HG03175 (cell line): ENCODE measurements around the gene ARMC7.
"Not testable (repeated sequence)": the region's sequence is repeated elsewhere in the genome, so short reads cannot be mapped to it uniquely, and the experiment has no call there.

Experiments used
- ATAC-seq: cut with Tn5 transposase; IDR thresholded peaks from one replicate; pipeline ENCODE4 v1.9.1; 2021; ENCODE audit warnings: mild to moderate bottlenecking, moderate library complexity; ENCODE audit not compliant: unreplicated experiment

The ARMC7 gene

DNA sequence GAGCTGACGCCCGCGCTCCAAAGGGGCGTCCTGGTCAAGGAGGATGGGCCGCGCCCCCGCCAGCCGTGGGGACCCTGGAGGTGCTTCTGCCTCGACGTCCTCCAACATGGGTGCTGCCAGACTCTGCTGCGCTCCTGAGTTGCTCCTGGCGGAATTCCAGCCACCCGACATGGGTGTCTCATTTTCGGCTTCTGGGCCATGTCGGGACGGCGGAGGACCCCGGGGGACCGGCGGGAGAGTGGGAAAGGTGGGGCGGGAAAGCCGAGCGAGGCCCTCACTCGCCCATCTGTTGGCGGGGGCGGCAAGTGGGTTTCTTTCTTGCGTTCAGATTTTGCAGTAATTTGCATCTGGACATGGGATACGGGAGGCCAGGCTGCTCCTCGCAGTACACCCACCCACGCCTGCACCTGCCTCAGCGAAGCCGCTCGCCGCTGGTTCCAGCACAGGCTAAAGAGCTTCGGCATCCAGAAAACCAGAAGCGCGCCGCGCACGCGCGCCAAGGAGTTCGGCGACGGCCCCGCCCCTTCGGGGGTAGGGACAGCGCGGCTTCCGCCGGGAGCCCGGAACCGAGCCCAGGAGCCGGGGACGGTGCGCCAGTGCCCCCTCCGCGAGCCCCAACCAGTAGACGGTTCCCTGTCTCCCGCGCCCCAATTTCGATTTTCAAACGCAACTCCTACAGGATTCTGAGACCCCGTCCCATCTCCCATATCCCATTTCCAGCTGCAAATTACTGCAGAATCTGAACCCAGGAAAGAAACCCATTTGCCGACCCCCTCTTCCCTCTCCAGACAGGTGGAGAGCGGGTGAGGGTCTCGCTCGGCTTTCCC lies at the start of gene ARMC7:
TSS of gene ARMC7 (plus strand) at position 563 of the 827 bp plus-strand sequence. CDS start 320 bp downstream, outside the sequence.
- peak; percentile 66 for ATAC-seq

DNA sequence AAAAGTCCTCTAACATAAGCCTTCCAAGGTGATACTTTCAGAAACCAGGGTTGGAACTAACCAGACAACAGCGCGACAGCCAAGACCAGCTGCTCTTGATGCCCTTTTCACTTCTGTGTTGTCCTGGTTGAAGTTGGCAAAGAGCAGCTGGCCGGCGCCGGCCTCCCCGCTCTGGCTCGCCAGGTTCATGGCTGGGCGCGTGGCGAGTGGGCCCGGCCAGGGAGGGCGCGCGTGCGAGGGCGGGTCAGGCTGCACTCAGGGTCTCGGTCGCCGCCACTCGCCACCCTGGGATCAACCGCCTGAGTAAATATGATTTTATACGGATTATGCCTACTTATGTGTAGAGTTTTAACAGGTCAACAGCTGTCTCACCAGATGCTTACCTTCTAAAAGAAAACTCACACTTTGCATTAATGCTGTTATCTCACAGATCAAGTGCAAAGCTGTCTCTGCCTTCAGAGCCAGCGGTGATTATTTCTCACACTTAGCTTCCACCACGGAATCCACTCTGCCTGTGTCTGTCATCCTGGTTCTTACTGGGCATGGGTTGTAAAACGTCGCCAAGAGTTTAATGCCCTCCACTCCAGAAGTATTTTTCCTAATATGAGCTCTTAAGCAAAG lies 49.2 kb upstream of the ARMC7 start:
- ATAC-seq = no peak

DNA sequence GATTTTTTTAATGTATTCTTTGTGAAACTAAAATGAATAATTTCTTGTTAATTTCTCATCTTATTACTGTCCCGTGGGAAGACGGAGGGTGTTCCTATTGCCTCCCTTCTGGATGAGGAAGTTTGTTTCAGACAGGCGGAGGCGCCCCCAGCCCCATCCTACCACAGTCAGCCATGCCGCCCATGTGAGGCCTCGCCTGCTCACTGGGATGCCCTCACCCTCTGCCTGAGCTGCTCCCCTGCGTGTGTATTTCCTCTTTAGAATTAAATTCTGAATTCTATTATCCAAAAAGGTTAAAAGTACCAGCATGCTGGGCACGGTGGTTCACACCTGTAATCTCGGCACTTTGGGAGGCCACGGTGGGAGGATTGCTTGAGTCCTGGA lies 48.7 kb upstream of the ARMC7 start:
- ATAC-seq = no peak

DNA sequence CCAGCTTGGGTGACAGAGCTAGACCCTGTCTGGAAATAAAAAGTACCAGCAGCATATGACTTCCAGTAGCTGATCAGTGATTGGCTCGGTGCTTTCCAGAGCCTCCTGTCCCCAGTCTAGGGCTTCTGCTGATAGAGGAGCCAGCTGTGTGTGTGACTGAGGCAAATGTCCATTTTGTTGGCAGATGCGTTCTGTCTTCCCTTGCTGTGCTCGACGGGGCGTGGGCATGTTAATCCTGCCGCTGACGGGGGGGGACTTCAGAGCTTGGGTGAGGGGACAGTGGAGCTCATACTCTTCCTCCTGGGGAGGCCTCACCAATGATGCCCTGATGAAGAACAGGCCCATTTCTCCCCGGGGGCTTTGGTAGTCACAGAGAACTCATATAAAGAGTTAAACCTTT lies 48.2 kb upstream of the ARMC7 start:
- ATAC-seq = no peak

DNA sequence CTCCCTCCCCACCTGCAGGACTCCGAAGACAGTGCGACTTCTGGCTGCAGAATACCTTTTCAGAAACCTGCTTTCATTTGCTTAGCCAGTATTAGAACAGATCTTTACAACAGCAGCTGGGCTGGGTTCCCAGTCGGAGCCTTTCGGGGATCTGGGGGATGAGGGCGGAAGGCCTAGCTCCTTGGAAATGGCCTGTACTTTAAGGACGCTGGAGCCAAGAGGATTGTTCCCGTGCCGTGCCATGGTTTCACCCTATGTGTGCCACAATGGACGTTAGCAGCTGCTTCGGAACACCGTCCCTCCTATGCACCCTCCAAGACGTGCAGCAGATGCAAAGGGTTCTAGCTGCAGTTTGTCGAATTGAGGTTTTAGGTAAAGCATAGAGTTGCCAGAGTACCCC lies 46.6 kb upstream of the ARMC7 start:
- ATAC-seq = no peak

DNA sequence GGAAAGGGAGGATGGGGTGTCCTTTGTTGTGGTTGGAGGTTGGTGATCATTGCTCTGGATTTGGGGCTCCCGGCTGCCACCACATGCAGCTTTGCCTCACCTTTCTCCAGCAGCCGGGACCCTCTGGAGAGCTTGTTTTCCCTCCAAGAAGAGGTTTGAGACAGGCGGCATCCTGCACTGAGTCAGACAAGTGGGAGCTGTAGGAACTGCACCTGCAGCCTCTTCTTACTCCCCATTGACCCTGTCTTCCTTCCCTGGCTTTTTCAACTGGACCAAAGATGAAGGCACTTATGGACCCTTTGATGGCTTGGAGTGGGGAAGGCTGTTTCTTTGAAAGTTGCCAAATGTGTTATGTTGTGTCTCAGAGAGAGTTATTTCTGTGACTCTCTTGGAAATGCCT lies 46.1 kb upstream of the ARMC7 start:
- no peak for ATAC-seq

DNA sequence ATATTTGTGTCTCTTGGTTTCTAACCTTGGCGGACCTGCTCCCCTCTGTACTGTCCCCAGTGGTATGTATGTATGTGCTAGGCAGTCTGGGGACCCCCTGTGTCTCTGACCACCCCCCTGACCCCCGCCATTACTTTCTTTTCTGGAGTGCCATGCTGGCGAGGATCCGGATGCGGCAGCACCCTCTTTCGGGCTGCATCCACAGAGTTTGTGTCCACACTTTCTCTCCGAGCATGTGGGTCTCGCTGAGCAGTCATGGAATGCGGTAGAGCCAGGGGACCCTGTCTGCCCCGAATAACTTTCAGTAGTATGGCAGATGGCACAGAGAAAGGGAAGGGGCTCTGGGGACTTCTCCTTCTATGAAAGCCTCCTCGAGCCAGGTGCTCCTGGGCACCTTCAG lies 45.7 kb upstream of the ARMC7 start:
- ATAC-seq = no peak

DNA sequence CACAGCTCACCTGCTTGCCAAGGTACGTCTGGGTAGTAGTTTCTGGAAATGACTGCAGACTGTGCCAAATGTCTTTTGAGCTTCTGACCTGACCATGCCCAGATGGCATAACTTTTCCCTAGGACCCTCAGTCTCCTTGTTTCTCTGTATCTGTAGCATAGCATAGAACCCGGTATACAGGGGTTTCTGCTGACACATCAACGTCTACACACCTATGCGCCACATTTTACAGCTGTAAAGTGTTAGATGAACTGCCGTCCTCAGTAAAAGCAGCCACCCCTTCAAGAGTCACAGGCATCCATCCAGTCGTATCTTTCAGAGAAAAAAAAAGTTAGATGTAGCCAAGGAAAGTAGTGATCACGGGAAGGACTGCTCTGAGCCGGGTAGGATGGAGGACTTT lies 45.3 kb upstream of the ARMC7 start:
- no peak for ATAC-seq

DNA sequence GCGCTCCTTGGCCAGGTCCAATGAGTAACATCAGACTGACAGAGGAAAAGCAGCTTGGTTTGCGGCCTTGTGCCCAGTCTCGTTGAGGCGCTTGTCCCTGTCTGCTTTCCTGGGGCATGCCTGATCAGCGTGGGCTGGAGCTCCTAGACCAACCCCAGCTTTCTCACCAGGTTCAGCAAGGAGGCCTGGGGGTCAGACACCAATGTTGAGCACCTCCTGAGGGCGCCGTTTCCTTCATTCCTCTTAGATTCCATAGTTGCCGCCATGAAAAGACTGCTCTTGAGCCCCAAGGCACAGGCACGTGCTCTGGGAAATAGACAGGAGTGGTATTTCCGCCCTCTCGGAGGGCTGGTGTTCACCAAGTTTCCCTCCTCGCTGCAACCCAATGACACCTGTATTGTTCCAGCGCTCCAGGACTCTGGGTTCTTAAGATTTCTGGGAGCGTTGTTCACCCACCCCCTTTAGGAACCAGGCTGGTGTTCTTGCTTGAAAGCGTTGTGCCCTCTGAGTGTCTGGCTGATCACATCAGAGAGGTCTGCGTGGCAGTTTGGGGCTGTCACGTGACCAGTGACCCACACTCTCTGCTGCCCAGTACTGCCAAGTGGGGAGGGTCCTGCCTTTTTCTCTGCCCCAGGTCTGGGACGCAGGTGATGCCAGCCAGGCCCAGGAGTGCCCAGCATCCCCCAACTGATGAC lies 44.8 kb upstream of the ARMC7 start:
- no peak for ATAC-seq

DNA sequence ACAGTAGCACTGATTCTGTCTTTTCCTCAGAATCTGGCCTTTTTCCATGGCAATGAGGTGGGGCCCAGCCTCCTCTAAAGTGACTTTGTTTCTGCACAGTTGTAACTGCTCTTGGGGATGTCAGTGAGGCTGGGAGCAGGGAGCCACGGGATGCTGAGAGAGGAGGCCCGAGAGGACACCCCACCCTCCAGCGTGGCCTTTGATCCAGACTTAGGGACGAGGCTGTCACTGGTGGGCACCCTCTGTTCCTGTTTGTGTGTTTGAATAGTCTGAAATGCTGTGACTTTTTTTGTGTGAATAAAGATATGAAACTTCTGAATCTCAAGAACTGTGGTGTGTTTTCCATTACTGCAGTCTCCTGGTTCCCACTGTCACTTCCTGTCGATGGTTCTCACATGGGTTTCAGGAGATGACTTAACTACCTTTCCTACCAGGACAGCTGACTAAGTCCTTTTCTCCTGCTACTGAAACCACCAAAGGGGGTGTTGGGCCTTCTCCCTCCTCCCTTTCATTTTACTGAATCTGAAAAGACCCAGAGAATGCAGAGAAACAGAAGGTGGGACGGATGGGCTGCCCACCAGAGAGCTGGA lies 44.1 kb upstream of the ARMC7 start:
- ATAC-seq = no peak

DNA sequence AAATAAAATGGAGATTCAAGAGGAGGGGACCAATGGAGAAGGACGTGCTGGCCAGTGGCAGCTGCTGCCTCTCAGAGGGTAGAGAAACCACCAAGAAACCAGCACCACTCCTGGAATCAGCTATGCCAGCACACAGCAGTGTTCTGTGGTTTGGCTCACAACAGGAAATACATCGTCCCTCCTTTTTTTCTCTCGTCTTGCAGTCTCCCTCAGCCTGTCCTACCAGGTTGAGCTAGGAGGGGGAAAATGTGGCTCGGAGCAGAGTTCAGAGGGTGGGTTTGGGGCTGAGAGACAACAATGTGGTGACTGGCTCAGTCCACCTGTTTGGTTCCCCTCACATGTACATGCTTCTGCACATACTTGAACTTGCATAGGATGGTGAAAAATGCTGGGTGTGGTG lies 41.9 kb upstream of the ARMC7 start:
- ATAC-seq = no peak

DNA sequence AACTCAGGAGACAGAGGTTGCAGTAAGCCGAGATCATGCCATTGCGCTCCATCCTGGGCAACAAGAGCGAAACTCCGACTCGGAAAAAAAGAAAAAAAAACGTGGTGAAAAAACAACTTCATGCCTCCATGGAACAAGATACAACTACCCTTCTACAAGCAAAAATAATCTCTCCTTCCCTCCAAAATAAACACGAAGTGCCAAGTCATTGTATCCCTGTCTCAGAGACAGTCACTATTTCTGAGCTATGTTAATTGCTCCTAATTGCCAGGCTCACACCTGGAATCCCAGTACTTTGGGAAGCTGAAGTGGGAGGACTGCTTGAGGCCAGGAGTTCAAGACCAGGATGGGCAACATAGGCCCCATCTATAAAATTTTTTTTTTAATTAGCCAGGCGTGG lies 41.0 kb upstream of the ARMC7 start:
- ATAC-seq = no peak

DNA sequence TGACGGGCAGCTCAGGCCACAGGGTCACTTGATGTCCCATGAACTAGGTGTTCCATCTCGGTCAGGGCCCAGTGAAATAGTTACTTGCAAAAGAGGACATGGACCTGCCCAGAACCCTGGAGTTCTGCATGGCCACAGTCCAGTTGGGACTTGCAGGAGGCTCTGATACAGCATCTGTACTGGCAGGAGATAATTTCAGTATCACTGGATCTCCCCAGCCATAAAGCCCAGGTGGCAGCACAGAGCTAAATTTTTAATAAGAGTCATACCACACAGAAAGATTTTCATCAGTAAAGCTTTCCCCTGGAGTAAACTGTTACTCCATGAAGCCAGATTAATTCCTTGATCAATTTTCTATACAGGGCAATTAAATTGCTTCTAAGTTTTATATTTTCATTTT lies 40.0 kb upstream of the ARMC7 start:
- ATAC-seq = no peak

DNA sequence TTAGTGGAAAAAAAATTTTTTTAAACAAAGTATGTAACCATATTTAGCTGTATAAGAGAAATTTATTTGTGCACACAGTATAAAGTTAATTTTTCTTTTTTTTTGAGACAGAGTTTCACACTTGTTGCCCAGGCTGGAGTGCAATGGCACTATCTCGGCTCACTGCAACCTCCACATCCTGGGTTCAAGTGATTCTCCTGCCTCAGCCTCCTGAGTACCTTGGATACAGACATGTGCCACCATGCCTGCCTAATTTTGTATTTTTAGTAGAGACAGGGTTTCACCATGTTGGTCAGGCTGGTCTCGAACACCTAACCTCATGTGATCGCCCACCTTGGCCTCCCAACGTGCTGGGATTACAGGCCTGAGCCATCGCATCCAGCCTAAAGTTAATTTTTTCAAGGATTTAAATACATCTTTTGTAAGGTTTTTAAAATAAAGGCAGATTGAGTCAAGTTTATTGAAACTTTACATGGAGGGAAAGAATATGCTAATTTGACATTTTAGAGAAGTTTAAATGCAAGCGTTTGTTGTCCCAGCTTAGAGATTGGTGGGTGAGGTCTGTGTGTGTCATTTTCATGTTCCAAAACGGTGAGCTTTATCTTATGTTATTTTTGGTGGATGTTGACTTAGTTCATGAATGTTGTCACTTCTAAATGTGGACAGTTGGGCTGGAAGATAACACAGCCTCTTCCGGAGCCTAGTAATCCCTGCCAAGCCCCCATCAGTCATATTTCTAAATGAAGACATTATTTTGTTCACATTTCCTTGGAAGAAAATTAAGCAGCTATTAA lies 38.1 kb upstream of the ARMC7 start:
- ATAC-seq = not testable (repeated sequence)

DNA sequence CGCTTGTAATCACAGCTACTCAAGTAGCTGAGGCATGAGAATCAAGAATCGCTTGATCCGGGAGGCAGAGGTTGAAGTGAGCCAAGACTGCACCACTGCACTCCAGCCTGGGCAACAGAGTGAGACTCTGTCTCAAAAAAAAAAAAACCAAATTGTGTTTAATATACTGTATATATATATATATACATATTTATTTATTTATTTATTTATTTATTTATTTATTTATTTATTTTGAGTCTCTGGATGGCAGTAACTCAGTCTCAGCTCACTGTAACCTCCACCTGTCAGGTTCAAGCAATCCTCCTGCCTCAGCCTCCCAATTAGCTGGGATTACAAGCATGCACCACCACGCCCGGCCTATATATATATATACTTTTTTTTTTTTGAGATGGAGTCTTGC lies 36.9 kb upstream of the ARMC7 start:
- not testable (repeated sequence) for ATAC-seq

DNA sequence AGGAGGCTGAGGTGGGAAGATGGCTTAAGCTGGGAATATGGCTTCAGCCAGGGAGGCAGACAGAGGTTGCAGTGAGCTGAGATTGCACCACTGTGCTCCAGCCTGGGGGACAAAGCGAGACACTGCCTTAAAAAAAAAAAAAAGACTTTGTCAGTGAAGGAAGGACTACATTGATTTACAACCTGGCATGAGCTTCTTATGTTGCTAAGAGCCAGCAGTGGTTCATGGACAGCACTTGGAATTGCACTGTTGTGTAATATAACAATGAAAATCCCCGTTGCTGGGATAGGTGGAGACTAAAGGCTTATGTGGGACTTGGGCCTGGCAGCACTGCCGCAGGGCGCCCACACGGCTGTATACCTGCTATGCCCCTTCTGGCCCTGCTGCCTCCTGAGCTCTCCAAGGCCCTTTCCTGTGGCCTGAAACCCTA lies 36.1 kb upstream of the ARMC7 start:
- ATAC-seq = no peak

DNA sequence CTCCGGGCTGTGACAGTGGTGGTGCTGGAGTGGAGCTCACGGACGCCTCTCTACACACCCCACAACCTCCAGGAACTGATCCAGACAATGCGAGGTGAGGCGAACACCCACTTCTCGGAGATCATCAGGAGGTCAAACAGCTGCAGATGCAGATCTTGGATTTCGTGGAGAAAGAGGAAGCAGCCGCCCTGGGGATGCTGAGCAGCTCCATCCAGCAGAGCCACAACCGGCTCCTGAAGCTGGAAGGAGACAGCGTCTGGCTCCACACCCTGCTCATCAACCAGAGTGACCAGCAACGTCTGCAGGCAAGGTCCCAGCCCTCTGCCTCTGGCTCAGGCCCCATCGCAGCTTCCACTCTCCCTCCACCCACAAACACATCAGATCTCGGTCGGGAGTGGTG lies 35.2 kb upstream of the ARMC7 start:
- ATAC-seq = no peak

DNA sequence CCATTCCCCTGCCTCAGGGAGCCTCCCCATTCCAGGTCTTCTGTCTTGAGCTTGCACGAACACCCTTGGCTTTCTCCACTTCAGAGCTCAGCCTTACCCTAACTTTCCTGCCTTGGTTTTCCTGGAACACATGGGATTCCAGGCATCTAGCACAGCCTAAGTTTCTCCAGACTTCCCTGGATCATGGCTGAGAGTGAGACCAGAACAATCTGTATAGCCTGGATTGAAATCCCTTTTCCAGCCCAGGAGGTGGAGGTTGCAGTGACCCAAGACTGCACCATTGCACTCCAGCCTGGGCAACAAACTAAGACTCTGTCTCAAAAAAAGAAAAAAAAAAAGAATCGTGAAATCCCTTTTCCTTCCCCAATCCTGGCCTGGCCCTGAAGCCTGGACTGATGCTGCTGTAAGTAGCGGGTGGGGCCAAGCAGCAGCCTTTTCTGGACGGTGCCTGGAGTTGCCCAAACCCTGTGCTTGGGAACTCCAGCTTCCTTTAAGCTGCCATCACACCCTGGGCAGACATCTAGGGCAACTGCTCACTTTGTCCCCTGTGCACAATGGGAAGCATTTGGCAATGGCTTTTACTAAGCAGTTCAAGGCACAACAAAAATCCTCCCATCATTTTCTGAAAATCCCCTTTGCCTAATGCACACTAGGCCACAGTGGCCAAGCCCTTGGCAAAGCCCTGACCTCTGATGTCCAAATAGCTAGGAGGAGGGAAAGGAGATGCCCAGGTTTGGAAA lies 34.0 kb upstream of the ARMC7 start:
- no peak for ATAC-seq

DNA sequence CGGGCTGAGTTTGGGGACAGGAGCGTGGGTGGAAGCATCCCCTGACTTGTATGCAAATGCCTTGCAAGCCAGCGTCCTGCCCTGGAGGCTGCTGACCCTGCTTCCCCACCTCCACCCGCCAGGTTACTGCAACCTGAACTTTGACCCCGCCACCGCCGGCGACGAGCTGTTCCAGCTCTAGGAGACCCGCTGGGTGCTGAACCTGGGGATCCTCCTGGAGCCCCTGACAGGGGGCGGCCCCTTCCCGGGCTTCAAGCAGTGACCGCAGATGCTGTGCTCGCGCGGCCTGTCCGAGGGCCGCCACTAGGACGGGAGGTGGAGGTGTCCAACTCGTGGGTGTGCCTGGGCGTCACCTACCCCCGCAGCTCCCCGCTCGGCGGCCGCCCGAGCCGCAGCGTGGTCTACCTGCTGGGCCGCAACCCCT lies 32.7 kb upstream of the ARMC7 start:
- peak; percentile 6 for ATAC-seq
